WTC11 (cell line): Measurements from ENCODE around the gene TM4SF18. TPM values are rescaled to one million over a fixed set of nuclear protein-coding genes. Genes with fewer than 3 reads are reported as not detected.

Experiments used
- ATAC-seq: fragments of 200-7000 bp; cut with Tn5 transposase; 2 replicates; pipeline ENCODE4 v1.10.0; 2021; ENCODE audit warnings: mild to moderate bottlenecking, moderate library complexity
- CTCF ChIA-PET: fragments of 300-600 bp; sonication (Branson Sonifier 250); formaldehyde crosslinking; loops from one replicate; lab custom pipeline; 2021; ENCODE audit warnings: antibody characterized with exemption; lab: Charles Lee
- POLR2A ChIA-PET: fragments of 350-600 bp; sonication (Branson Sonifier 250); formaldehyde crosslinking; loops from one replicate; lab custom pipeline; 2021; ENCODE audit warnings: antibody characterized with exemption; lab: Charles Lee
- DNase-seq: peaks from one replicate; pipeline ENCODE4 v3.0.0; 2021; ENCODE audit warnings: low spot score
- H3K27ac Mint-ChIP-seq: 2 replicates; pipeline ENCODE4 v1.8.0; 2021; ENCODE audit warnings: mixed read lengths
- H3K27me3 Mint-ChIP-seq: 2 replicates; pipeline ENCODE4 v1.8.0; 2021; ENCODE audit warnings: low read depth, mild to moderate bottlenecking, moderate library complexity, mixed read lengths
- H3K36me3 Mint-ChIP-seq: 2 replicates; pipeline ENCODE4 v1.8.0; 2021; ENCODE audit warnings: mixed read lengths
- H3K4me1 Mint-ChIP-seq: 2 replicates; pipeline ENCODE4 v1.8.0; 2022; ENCODE audit warnings: mixed read lengths
- H3K4me3 Mint-ChIP-seq: 2 replicates; pipeline ENCODE4 v1.8.0; 2021; ENCODE audit warnings: mild to moderate bottlenecking, moderate library complexity, mixed read lengths
- H3K9me3 Mint-ChIP-seq: 2 replicates; pipeline ENCODE4 v1.8.0; 2021; ENCODE audit warnings: mixed read lengths
- ARID4B ChIP-seq: sonication (generic); formaldehyde crosslinking; IDR thresholded peaks from 2 replicates; pipeline ENCODE4 v1.8.0; 2023; ENCODE audit warnings: missing genetic modification reagents, mild to moderate bottlenecking, borderline replicate concordance
- ATF1 ChIP-seq: sonication (generic); formaldehyde crosslinking; IDR thresholded peaks from 2 replicates; pipeline ENCODE4 v1.8.1; 2023; ENCODE audit warnings: mild to moderate bottlenecking, moderate library complexity, missing genetic modification reagents
- ATF6 ChIP-seq: sonication (generic); formaldehyde crosslinking; IDR thresholded peaks from 2 replicates; pipeline ENCODE4 v1.8.1; 2023; ENCODE audit warnings: mild to moderate bottlenecking, missing genetic modification reagents
- E2F1 ChIP-seq: sonication (generic); formaldehyde crosslinking; IDR thresholded peaks from 2 replicates; pipeline ENCODE4 v1.8.0; 2022; ENCODE audit warnings: mild to moderate bottlenecking, missing genetic modification reagents
- HMGXB4 ChIP-seq: sonication (generic); formaldehyde crosslinking; IDR thresholded peaks from 2 replicates; pipeline ENCODE4 v1.8.1; 2023; ENCODE audit warnings: mild to moderate bottlenecking, moderate library complexity, missing genetic modification reagents
- NR1H2 ChIP-seq: sonication (generic); formaldehyde crosslinking; IDR thresholded peaks from 2 replicates; pipeline ENCODE4 v1.9.0; 2021; ENCODE audit warnings: mild to moderate bottlenecking, moderate library complexity, missing genetic modification reagents
- RORB ChIP-seq: fragments of 250-450 bp; sonication (Bioruptor Pico); IDR thresholded peaks from 2 replicates; pipeline ENCODE4 v1.9.0; 2021; ENCODE audit warnings: mild to moderate bottlenecking
- SOX15 ChIP-seq: fragments of 250-450 bp; sonication (Bioruptor Pico); IDR thresholded peaks from 2 replicates; pipeline ENCODE4 v1.9.0; 2021; ENCODE audit warnings: mild to moderate bottlenecking
- TCF7 ChIP-seq: sonication (generic); formaldehyde crosslinking; IDR thresholded peaks from 2 replicates; pipeline ENCODE4 v1.8.0; 2022; ENCODE audit warnings: mild to moderate bottlenecking, low read depth, missing genetic modification reagents, moderate library complexity
- ZNF263 ChIP-seq: sonication (generic); formaldehyde crosslinking; IDR thresholded peaks from 2 replicates; pipeline ENCODE4 v1.8.1; 2022; ENCODE audit warnings: low read depth, mild to moderate bottlenecking, moderate library complexity, missing genetic modification reagents
- ZNF396 ChIP-seq: fragments of 250-450 bp; sonication (Bioruptor Pico); IDR thresholded peaks from 2 replicates; pipeline ENCODE4 v1.8.0; 2021; ENCODE audit warnings: mild to moderate bottlenecking, moderate library complexity, borderline replicate concordance
- ZNF423 ChIP-seq: fragments of 250-450 bp; sonication (Bioruptor Pico); IDR thresholded peaks from 2 replicates; pipeline ENCODE4 v2.1.2; 2022; ENCODE audit warnings: mild to moderate bottlenecking, moderate library complexity
- total RNA-seq: library from RNA; stranded (reverse); gene quantifications from 3 replicates; pipeline ENCODE4 v1.2.3, GENCODE V29; 2021
- TF ChIP-seq, protein P1 (sequence below): fragments of 250-450 bp; sonication (Bioruptor Pico); IDR thresholded peaks from 2 replicates; pipeline ENCODE4 v1.9.0; 2021; ENCODE audit warnings: mild to moderate bottlenecking
- TF ChIP-seq, protein P2 (sequence below): sonication (generic); formaldehyde crosslinking; IDR thresholded peaks from 2 replicates; pipeline ENCODE4 v1.8.1; 2022; ENCODE audit warnings: mild to moderate bottlenecking, moderate library complexity, missing genetic modification reagents
- TF ChIP-seq, protein P3 (sequence below): sonication (generic); formaldehyde crosslinking; IDR thresholded peaks from 2 replicates; pipeline ENCODE4 v1.8.1; 2022; ENCODE audit warnings: low read depth, mild to moderate bottlenecking, moderate library complexity, missing genetic modification reagents, borderline replicate concordance

Gene TM4SF18
- total RNA-seq, 1 experiment from 2014 or later: 2.2 TPM

DNA sequence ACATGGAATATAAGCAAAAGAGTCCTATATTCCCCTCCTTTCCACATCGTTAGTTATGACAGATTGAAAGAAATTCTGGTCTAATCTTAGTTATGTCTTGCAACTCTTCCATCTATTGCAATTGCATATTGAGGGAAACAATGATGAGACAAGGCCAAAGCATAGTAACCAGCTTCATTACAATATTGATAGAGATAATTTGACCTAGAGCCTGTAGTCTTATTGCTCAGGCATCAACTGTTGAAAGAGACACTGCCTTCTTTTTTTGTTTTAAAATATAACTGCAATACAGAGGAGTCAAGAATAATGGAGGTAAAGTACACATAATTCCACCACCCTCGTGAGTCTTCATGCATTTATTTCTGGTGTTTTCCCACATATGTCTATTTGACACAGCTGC, 2.0 kb downstream of the TM4SF18 start (continued):
- TF ChIP-seq, protein P1, sequence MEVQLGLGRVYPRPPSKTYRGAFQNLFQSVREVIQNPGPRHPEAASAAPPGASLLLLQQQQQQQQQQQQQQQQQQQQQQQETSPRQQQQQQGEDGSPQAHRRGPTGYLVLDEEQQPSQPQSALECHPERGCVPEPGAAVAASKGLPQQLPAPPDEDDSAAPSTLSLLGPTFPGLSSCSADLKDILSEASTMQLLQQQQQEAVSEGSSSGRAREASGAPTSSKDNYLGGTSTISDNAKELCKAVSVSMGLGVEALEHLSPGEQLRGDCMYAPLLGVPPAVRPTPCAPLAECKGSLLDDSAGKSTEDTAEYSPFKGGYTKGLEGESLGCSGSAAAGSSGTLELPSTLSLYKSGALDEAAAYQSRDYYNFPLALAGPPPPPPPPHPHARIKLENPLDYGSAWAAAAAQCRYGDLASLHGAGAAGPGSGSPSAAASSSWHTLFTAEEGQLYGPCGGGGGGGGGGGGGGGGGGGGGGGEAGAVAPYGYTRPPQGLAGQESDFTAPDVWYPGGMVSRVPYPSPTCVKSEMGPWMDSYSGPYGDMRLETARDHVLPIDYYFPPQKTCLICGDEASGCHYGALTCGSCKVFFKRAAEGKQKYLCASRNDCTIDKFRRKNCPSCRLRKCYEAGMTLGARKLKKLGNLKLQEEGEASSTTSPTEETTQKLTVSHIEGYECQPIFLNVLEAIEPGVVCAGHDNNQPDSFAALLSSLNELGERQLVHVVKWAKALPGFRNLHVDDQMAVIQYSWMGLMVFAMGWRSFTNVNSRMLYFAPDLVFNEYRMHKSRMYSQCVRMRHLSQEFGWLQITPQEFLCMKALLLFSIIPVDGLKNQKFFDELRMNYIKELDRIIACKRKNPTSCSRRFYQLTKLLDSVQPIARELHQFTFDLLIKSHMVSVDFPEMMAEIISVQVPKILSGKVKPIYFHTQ: no peak
- no peak for TF ChIP-seq ATF6 (CRISPR knock-in tag)
- TF ChIP-seq, protein P2, sequence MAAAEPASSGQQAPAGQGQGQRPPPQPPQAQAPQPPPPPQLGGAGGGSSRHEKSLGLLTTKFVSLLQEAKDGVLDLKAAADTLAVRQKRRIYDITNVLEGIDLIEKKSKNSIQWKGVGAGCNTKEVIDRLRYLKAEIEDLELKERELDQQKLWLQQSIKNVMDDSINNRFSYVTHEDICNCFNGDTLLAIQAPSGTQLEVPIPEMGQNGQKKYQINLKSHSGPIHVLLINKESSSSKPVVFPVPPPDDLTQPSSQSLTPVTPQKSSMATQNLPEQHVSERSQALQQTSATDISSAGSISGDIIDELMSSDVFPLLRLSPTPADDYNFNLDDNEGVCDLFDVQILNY (CRISPR knock-in tag): no peak
- no peak for TF ChIP-seq ARID4B (CRISPR knock-in tag)
- no peak for TF ChIP-seq HMGXB4 (CRISPR knock-in tag)
- no peak for TF ChIP-seq ZNF396
- TF ChIP-seq ZNF263 (CRISPR knock-in tag): no peak
- TF ChIP-seq E2F1 (CRISPR knock-in tag): no peak
- TF ChIP-seq, protein P3, sequence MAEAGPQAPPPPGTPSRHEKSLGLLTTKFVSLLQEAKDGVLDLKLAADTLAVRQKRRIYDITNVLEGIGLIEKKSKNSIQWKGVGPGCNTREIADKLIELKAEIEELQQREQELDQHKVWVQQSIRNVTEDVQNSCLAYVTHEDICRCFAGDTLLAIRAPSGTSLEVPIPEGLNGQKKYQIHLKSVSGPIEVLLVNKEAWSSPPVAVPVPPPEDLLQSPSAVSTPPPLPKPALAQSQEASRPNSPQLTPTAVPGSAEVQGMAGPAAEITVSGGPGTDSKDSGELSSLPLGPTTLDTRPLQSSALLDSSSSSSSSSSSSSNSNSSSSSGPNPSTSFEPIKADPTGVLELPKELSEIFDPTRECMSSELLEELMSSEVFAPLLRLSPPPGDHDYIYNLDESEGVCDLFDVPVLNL: no peak

- DNase-seq (no peak), ATAC-seq (no peak)
- ChIA-PET CTCF (interaction anchor here (1.0 to 1.5 kb wide), 4 partner anchors 13 to 375 kb away, joined by 3 to 8 read pairs (median 4); no protein-coding TSS in a partner anchor), POLR2A (no interaction called here)
- no peaks in the 10 kb centered on the region for H3K27me3 Mint-ChIP-seq
- no peak for TF ChIP-seq SOX15 (CRISPR knock-in tag)
- no peak for TF ChIP-seq ZNF423 (CRISPR knock-in tag)
- no peak for TF ChIP-seq ARID4B (CRISPR knock-in tag)
- no peak for TF ChIP-seq RORB (CRISPR knock-in tag)
- TF ChIP-seq ATF1 (CRISPR knock-in tag): no peak
- TF ChIP-seq NR1H2 (CRISPR knock-in tag): no peak
- TF ChIP-seq TCF7 (CRISPR knock-in tag): no peak
- no peaks in the 10 kb centered on the region for H3K9me3 Mint-ChIP-seq
- no peak overlapping the region for H3K27ac Mint-ChIP-seq
- H3K4me1 Mint-ChIP-seq: peaks cover 17% of the 10 kb centered on the region; the same call in 1 of the 2 replicates
- no peaks in the 10 kb centered on the region for H3K36me3 Mint-ChIP-seq
- H3K4me3 Mint-ChIP-seq: no peak overlapping the region
Measured at GRCh38 chr3:149330609-149331331, 2.7 kb downstream of the TM4SF18 start.
